Gastrocnemius medialis (tissue), 4 donors: ENCODE results near the gene KIF13A. TPM values are rescaled to one million over a fixed set of nuclear protein-coding genes. Genes with fewer than 3 reads are reported as not detected.

ENCODE experiments used
- ATAC-seq, 2 donors: fragments of 150-250 bp; one replicate each; pipeline ENCODE4 v1.9.1; 2016
- DNase-seq, 2 donors: peaks; one replicate each; pipeline ENCODE4 v3.0.0-alpha.2; 2019
- H3K27ac ChIP-seq, 4 donors: fragments of 200-600 bp; sonication (generic); 1 replicate in 1 of 4; 2 replicates in 3 of 4; pipeline ENCODE4 v1.5.1; 2016 to 2018; ENCODE audit warnings: mild to moderate bottlenecking in 2 of 4, moderate library complexity in 1 of 4
- H3K27me3 ChIP-seq, 3 donors: fragments of 200-600 bp; sonication (generic) in 2 of 3; 1 replicate in 1 of 3; 2 replicates in 2 of 3; pipeline versions ENCODE4 v1.5.1 to v1.6.0; 2016 to 2019; ENCODE audit warnings: mild to moderate bottlenecking in 1 of 3, moderate library complexity in 1 of 3
- H3K36me3 ChIP-seq, 2 donors: fragments of 200-600 bp; sonication (generic) in 1 of 2; one replicate each; pipeline ENCODE4 v1.5.1; 2017 to 2018
- H3K4me1 ChIP-seq, 2 donors: fragments of 200-600 bp; sonication (generic) in 1 of 2; one replicate each; pipeline ENCODE4 v1.5.1; 2016 to 2017; ENCODE audit warnings: mild to moderate bottlenecking in 2 of 2
- H3K4me3 ChIP-seq, 4 donors: fragments of 200-600 bp; sonication (generic) in 3 of 4; 1 replicate in 1 of 4; 2 replicates in 3 of 4; pipeline ENCODE4 v1.5.1; 2016 to 2019; ENCODE audit warnings: mild to moderate bottlenecking in 2 of 4
- H3K9me3 ChIP-seq, 3 donors: fragments of 200-600 bp; sonication (generic) in 2 of 3; 1 replicate in 1 of 3; 2 replicates in 2 of 3; pipeline ENCODE4 v1.5.1; 2016 to 2019
- CTCF ChIP-seq, 5 experiments: fragments of 450-650 bp in 3 of 5; fragments of 200-600 bp in 2 of 5; sonication (generic) in 2 of 5; IDR thresholded peaks in 4 of 5; conservative IDR thresholded peaks in 1 of 5; 1 replicate in 4 of 5; 2 replicates in 1 of 5; pipeline ENCODE4 v1.5.1; 2016 to 2019; ENCODE audit warnings: antibody characterized with exemption in 5 of 5, mild to moderate bottlenecking in 3 of 5, moderate library complexity in 3 of 5
- POLR2A ChIP-seq, 2 donors: fragments of 450-650 bp; IDR thresholded peaks; one replicate each; pipeline ENCODE4 v1.6.1; 2017; ENCODE audit warnings: antibody characterized with exemption in 2 of 2, mild to moderate bottlenecking in 2 of 2, moderate library complexity in 2 of 2
- in situ Hi-C, 4 donors: fragments of 200-750 bp; cut with MboI; loops; one replicate each; pipeline versions ENCODE4 v1.15.0 to v1.8.0; 2017; ENCODE audit warnings: low sequenced_read_pairs in 4 of 4
- intact Hi-C: fragments of 100-400 bp; cut with DNase I; formaldehyde crosslinking; loops from one replicate; pipeline ENCODE4 v1.15.1; 2023; ENCODE audit warnings: low total_unique reads
- total RNA-seq, 4 donors: library from RNA; depleted of rRNA; stranded (reverse); fragments of >200 nt; gene quantifications; one replicate each; pipeline versions ENCODE4 v1.1.0 to v1.2.3, GENCODE V29; 2016

Gene KIF13A
- total RNA-seq, 4 donors from 2014 or later, result 47.4 to 72.9 (median 63.8) TPM

DNA sequence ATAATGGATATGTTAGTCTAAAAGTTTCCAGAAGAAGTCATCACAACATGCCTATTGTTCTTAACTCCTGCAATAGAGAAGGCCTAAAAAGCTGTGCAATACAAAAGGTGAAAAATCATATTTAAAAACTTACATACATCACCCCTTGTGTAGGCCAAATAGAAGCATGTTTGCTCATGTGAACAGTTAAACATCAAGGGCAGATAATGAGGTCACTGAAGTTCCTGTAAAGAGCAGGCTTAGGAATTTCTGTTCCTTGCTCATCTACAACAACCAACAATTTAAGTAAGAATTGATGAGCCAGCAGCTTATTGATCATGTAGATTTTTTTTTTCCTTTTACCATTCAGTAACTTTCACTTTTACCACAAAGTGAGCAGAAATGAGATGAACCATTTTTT is 273.3 kb downstream of the KIF13A start:
- intact Hi-C loops, result no loop called here
- ATAC-seq (no peak), DNase-seq (no peak)
- Histone ChIP-seq H3K4me1 (no peaks in the 10 kb centered on the region), H3K36me3 (no peaks in the 10 kb centered on the region), H3K4me3 (no peak overlapping the region), H3K27me3 (no peaks in the 10 kb centered on the region), H3K9me3 (no peaks in the 10 kb centered on the region), H3K27ac (no peak overlapping the region)
- in situ Hi-C loops, result no loop called here
- TF ChIP-seq POLR2A (IDR thresholded peaks at IDR 0.05), result no peak
- no peak for TF ChIP-seq CTCF (IDR thresholded peaks at IDR 0.05 in 4 of 5, conservative IDR thresholded peaks at IDR 0.05 in 1 of 5)

- TF ChIP-seq POLR2A (IDR thresholded peaks at IDR 0.05) (no peak), CTCF (IDR thresholded peaks at IDR 0.05 in 4 of 5, conservative IDR thresholded peaks at IDR 0.05 in 1 of 5) (no peak)
- intact Hi-C loops, result no loop called here
Measured at GRCh38 chr6:17712576-17712975, 274.9 kb downstream of the KIF13A start.

DNA sequence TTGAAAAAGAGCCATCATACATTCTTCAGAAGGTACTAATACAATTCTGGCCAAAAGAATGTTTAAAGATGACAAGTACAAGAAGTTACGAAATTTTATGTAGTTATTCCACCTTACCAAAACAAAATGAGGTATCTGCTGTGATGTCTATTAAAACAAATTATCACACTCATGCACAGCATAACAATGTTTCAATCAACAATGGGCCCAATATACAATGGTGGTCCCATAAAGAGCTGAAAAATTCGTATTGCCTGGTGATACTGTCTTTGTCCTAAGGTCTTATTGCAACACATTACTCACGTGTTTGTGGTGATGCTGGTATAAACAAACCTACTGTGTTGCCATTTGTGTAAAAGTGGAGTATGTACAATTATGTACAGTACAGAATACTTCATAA is 277.1 kb downstream of the KIF13A start:
- no peak overlapping the region for H3K4me3 ChIP-seq
- TF ChIP-seq POLR2A (IDR thresholded peaks at IDR 0.05) (no peak), CTCF (IDR thresholded peaks at IDR 0.05 in 4 of 5, conservative IDR thresholded peaks at IDR 0.05 in 1 of 5) (no peak)

More at GRCh38 chr6:17712576-17712975, 274.9 kb downstream of the KIF13A start:
- no peaks in the 10 kb centered on the region for H3K36me3 ChIP-seq
- in situ Hi-C loops, result no loop called here
- H3K9me3 ChIP-seq, result no peaks in the 10 kb centered on the region
- no peak for ATAC-seq
- H3K4me1 ChIP-seq, result no peaks in the 10 kb centered on the region
- DNase-seq, result no peak
- H3K4me3 ChIP-seq, result no peak overlapping the region
- H3K27ac ChIP-seq, result no peak overlapping the region
- no peaks in the 10 kb centered on the region for H3K27me3 ChIP-seq

GRCh38 chr6:17709476-17709875 is 278.0 kb downstream of the KIF13A start:
- DNase-seq (no peak), ATAC-seq (no peak)
- intact Hi-C loops, result loop anchor here (10.0 kb wide), 1 partner anchor 945 kb away; the partner anchor contains the start of gene ATXN1
- Histone ChIP-seq H3K4me1 (peaks cover 3 to 4% of the 10 kb centered on the region in 2 donors), H3K9me3 (no peaks in the 10 kb centered on the region), H3K36me3 (no peaks in the 10 kb centered on the region), H3K27me3 (no peaks in the 10 kb centered on the region), H3K4me3 (no peak overlapping the region), H3K27ac (no peak overlapping the region)
- TF ChIP-seq POLR2A (IDR thresholded peaks at IDR 0.05), result no peak
- no peak for TF ChIP-seq CTCF (IDR thresholded peaks at IDR 0.05 in 4 of 5, conservative IDR thresholded peaks at IDR 0.05 in 1 of 5)
- in situ Hi-C loops, result no loop called here

More for the DNA sequence above, 277.1 kb downstream of the KIF13A start:
- intact Hi-C loops, result no loop called here
- Histone ChIP-seq H3K4me1 (peaks cover 0 to 3% of the 10 kb centered on the region in 2 donors), H3K36me3 (no peaks in the 10 kb centered on the region), H3K27me3 (no peaks in the 10 kb centered on the region), H3K9me3 (no peaks in the 10 kb centered on the region), H3K27ac (no peak overlapping the region)
- ATAC-seq (no peak), DNase-seq (no peak)
- in situ Hi-C loops, result no loop called here

Other genes with a start within 250 kb of the KIF13A start
- gene NHLRC1, start 135.0 kb upstream of the KIF13A start, total RNA-seq, result 1 to 10 TPM in 3 of 4 donors, under 1 TPM in 1; 0.56 to 1.9 (median 1.4) TPM
- gene TPMT, start 167.4 kb upstream of the KIF13A start, total RNA-seq, result 1 to 10 TPM; 5.9 to 9.5 (median 7.9) TPM
- gene KDM1B, start 167.8 kb upstream of the KIF13A start, total RNA-seq, result 10 to 100 TPM; 14.5 to 29.9 (median 26.0) TPM